NCI-H345 treated with DMSO at 0.1 percent for 48 hours (cell line): ENCODE measurements around the gene PIWIL4.
"Not testable (repeated sequence)": the region's sequence is repeated elsewhere in the genome, so short reads cannot be mapped to it uniquely, and the experiment has no call there.

Experiments used
- DNase-seq: peaks from one replicate; lab custom pipeline; 2025; ENCODE audit not compliant: unreplicated experiment; lab: John Stamatoyannopoulos, UW

Gene PIWIL4

DNA sequence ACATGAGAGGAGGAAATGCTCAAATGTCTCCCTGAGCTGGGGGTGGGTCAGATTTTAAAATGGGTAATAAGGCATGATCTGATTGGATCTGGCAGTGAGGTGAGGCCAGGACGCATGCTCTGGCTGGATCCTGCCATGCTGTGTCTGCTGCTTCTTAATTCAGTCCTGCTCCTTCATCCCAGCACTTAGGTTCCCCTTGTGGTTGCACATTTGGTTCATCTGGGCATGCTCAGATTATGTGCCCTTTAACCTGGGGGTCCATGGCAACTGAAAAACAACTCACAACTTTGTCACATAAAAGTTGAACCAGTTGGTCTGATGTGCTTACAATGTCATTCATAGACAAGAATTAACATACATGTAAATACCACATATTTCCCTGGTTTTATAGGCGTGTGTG, 67.9 kb downstream of the PIWIL4 start:
- DNase-seq, result no peak

DNA sequence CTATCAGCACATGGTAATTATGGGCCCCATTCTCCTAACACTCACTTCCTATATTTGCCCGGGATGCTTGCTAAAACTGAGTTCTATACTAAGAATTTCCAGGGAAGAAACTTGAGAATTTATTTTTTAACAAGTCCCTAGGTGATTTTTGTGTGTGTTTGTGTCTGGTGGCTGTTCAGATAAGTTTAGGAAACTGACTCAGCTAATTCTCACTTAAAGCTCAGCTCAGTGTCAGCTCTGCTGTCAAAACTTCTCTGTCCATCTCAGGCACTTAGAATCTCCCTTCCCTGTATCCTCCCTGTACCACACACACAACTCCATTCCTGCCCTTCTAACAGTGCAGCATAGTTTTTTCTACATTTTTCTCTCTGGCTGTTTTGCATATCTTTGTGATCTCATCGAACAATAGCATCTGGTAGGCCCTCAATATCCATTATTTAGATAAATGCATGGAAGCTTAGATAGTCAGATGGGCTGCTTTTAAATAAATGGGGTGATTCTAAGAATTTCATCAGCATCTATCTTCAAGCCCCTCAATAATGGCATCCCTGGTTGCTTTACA, 69.3 kb downstream of the PIWIL4 start:
- DNase-seq, result no peak

DNA sequence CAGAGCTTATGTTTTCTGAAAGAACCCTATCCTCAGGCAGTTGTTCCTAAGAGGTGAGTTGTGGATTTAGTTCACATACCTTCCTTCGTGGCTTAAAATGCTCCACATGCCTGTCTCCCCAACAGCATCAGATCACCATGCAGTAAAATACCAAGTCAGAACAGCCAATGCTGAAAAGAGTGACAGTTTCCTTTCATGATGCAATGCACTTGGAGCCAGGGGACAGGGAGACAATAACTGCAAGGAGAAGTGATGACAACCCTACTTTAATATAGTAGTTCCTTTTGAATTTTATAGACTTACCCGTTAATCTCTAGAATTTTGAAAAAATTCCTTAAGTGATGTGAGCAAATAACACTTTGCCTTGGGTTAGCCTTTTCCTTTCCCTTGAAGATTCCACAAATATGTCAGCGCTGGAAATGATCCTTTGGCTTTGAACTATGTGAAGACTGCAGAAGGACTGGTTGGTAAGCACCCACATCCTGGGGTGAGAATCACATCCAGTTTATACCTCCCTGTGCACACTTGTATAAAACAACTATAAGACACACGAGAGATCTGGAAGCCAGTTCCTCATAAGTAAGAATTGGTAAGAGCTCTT, 71.2 kb downstream of the PIWIL4 start:
- no peak for DNase-seq

DNA sequence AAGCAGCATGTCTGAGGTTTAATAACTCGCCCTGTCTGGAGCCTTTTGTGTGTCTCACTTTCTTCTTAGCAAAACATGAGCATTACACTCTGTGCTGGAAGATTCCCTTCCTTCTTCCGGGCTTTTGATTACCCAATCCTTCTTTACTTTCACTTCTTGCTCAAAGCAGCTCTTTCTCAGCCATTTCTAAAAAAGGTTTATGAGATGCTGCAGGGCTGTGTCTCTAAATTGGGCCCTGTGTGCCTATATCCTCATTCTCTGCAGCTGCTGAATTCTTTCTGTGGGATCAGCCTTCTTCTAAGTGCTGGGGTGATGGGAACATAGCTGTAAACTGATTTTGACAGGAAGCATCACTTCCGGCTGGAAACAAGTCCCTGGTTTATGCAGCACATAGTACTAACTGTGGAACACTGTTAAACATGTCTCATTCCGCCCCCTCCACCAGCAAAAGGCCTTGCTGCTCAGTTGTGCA, 71.8 kb downstream of the PIWIL4 start:
- no peak for DNase-seq

DNA sequence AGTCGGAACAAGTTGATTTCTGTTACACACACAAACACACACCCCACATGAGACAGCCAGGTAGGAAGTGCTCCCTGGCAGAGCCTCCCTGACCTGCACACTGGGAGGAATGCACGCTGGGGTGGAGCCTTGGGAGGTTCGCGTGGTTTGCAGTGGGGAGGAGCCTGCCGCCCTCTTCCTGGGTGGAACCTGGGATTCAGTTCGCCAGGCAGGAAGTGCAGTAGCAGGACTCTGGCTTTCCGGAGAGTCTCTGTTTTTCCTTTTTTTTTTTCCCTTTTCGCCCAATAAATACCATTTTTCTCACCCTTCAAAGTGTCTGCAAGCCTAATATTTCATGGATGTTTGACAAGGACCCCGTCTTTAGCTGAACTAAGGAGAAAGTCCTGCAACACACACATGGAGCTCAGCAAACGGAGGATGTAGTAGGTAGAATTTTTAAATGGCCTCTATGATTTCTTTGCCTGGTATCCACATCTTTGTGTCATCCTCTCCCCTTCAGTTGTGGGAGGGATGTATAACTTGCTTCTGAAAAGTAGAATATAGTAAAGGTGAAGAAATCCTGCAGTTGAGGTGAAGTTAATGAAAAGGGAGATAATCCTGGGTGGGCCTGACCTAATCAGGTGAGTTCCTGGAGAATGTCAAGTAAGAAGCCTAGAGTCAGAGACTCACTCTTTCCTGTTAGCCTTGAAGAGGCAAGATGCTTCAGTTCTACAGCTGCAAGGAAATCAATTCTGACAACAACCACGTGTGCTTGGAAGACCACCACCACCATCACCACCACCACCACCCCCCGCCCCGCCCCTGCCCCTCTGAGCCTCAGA, 72.9 kb downstream of the PIWIL4 start:
- DNase-seq, result no peak

DNA sequence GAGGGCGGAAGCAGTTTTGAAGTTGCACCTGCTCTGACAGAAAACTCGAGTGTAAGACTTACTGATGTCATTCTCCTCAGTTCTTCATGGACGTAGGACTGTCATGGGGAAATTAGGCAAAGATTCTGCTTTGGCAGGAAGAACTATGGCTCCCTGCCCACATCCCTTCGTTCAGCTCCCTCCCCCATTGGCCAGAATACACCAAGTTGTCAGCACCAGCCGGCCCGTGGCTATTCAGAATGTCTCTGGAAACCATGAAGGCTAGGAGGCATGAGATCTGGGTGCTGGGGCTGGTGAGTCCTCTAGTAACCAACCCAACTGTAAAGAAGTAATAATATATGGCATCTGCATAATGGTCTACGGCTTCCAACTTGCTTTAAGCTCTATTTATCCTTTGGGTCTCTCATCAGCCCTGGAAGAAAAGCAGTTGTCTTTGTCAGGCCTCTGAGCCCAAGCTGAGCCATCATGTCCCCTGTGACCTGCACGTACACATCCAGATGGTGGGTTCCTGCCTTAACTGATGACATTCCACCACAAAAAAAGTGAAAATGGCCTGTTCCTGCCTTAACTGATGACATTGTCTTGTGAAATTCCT, 74.1 kb downstream of the PIWIL4 start:
- no peak for DNase-seq

DNA sequence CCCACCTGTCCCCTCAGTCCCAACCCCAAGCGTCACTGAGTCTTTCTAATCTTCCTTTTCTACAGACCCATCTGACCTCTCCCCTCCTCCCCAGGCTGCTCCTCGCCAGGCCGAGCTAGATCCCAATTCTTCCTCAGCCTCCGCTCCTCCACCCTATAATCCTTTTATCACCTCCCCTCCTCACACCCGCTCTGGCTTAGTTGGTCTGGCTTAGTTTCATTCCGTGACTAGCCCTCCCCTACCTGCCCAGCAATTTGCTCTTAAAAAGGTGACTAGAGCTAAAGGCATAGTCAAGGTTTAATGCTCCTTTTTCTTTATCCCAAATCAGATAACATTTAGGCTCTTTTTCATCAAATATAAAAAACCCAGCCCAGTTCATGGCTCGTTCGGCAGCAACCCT, 76.0 kb downstream of the PIWIL4 start:
- DNase-seq, result not testable (repeated sequence)

DNA sequence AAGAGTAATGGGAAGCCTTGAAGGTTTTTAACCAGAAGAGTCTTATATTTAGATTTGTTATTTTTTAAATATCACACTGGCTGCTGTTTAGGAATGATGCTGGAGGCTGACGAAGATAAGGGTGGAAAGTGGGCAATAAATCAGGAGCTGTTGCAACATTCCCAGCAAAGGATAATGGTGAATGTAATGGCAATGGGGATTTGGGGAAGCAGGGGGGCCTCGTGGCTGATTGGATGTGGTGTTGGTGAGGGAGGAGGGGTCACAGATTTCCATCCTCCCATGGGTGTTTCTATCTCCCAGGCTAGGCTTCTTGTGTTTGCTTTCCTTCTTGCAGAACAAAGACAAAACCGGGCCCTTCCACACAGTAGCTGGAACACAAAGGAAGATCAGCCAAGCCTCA, 80.8 kb downstream of the PIWIL4 start:
- DNase-seq, result no peak

DNA sequence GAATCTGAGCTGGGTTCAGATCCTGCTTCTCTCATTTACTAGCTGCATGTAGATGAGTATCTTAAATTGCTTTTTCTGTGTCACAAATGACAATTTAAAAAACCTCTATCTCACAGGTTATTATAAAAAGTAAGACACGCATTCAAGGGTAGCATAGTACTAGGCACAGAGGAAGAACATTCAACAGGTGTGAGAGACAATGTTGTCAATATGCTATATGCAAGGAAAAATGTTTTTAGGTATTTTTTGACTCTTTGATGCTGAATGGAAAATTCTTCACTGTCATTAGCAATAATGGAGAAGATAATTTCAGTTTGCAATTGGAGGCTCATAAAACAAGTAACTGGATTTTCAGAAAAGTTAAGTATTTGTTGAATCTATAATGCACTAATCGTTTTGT, 81.6 kb downstream of the PIWIL4 start:
- no peak for DNase-seq

DNA sequence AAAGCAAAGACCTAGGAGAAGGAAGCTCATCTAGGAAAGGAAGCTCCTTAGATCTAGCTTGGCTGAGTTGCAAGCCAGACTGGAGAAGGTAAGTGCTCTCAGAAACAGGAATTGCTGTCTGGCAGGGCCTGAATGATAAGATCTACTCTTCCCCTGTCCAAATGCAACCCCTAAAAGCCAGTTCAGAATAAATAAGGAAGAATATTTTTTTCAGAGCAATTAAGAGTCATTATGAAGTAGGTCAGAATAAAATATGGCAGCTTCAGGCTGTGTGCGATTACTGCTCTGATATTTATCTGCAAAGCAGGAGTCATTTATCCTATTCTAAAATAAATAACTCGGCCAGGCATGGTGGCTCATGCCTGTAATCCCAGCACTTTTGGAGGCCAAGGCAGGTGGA, 82.1 kb downstream of the PIWIL4 start:
- DNase-seq, result no peak

DNA sequence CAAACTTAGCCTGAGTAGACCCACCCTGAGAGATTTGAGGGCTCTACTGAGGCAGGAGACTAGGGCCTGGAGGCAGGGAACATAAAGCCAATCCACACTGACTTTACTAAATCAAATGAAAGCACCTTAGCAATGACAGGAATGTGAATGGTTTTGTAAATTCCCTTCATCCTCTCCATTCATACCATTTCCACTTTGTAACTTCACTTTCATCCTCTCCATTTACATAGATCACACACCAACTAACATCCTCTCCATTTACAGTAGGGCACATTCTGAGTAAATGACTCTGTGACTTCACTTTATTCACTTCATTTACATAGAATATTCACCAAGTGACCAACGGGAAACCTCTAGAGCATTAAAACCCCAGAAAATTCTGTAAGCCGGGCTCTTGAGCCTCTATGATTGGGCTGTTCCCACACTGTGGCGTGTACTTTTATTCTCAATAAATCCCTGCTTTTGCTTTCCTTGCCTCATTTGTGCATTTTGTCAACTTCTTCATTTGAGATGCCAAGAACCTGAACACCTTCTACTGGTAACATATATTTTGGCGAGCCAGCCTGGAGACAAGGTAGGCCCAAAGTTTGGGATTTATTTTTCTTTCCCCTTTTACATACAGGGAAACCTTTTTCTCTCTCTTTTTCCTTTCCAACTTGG, 82.9 kb downstream of the PIWIL4 start:
- DNase-seq, result no peak

DNA sequence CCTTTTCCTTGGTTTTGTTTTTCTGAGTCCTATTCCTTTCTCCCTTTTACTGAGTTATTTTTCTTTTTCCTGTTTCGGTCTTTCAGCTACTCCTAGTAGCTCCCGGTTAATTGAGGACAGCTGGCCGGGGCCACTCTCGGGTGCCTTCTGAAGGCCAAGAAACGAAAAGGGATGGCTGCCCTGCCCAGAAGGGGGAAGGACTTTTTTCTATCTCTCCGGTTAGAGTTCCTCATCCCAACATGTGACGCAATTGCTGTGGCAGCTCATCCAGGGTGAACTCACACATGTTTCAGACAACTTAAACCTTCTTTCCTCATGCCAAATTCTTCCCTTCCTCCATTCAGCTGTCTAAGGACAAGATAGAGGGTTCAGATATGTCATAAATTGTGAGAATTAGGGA, 83.6 kb downstream of the PIWIL4 start:
- no peak for DNase-seq

DNA sequence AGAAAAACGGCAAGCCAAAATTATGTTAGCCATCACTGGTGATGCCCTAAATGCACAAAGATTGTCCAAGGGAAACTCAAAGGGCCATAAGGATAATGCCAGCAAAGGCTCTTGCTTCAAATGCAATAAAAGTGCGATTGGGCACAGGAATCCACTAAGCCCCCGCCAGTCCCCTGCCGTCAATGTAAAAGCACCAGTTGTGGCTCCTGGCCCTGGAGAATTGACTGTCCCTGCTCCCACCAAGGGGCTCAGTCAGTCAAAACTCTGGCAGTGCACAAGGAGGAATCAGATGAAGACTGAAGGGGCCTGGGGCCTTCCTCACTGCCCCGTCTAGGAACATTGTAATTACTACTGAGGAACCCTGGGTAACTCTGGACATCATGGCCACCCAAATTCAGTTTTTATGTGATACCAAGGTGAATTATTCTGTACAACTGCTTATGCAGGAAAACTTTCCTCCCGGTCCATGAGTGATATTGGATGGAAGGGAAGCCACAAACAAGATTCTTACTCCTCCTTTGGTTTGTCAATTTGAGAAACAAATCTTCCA, 85.6 kb downstream of the PIWIL4 start:
- no peak for DNase-seq

DNA sequence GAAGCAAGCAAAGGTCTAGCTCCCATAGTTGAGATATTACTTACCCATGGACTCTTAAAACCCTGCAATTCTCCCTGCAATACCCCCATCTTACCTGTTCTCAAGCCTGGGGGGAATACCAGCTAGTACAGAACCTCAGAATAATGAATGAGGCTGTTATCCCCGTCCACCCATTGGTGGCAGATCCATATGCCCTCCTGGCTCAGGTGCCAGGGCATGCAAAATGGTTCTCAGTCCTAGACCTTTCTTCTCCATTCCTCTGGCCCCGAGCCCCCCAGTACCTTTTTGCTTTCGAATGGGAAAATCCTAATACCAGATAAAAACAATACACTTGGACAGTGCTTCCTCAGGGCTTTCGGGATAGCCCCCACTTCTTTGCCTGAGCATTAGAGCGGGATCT, 86.4 kb downstream of the PIWIL4 start:
- DNase-seq, result no peak

DNA sequence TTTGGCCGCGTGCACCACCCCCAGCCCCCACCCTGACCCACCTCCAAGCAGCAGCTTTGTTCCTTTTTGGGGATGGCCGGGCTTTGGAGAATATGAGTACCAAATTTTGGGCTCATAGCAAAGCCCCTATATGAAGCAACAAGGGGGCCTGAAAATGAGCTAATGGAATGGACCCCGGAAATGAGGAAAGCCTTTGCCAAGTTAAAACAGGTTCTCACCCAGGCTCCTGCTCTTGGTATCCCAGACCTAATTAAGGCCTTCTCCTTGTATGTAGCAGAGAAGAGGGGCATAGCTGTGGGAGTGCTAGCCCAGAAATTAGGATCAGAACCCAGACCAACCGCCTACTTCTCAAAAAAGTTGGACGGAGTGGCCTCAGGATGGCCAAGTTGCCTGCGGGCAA, 87.0 kb downstream of the PIWIL4 start:
- DNase-seq, result no peak

DNA sequence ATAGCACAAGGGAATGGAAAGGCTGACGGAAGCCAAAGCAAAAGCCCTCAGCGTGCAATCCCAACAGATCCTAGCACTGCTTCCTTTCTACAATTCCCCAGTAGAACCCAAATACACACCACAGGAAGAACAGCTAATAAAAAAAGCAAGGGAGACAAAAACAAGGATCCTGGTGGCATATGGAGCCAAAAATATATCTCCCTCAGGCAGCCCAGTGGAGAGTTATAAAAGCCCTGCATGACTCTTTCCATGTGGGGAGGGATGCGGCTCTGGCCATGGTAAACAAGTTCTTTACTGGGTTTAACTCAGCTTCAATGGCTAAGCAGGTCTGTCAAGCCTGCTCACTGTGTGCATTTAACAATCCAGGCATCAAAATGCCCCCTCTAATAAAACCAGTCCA, 88.1 kb downstream of the PIWIL4 start:
- DNase-seq, result no peak

DNA sequence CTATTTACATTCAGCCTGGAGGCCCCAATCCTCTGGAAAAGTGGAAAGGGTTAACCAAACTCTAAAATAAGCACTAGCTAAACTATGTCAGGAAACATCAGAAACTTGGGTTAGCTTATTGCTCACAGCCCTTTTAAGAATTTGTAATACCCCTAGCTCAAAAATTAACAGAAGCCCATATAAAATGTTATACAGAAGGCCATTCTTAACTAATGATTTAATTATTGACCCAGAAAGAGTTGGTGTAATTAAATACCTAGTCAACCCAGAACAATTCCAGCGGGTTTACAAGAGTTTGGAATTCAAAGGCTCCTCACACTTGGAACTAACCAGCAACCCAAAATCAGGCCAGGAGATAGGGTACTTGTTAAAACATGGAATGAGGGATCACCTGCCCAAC, 88.8 kb downstream of the PIWIL4 start:
- DNase-seq, result no peak

DNA sequence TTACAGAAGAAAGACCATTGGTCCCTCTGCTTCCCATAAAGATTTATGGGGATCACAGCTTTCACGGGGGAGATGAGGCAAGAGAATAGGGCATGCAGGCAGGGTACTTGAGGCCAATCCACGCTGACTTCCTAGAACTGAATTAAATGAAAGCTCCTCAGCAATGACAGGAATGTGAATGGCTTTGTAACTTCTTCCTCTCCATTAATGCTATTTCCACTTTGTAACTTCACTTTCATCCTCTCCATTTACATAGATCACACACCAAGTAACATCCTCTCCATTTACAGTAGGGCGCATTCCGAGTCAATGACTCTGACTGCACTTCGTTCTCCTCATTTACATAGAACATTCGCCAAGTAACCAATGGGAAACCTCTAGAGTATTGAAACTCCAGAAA, 89.8 kb downstream of the PIWIL4 start:
- no peak for DNase-seq

DNA sequence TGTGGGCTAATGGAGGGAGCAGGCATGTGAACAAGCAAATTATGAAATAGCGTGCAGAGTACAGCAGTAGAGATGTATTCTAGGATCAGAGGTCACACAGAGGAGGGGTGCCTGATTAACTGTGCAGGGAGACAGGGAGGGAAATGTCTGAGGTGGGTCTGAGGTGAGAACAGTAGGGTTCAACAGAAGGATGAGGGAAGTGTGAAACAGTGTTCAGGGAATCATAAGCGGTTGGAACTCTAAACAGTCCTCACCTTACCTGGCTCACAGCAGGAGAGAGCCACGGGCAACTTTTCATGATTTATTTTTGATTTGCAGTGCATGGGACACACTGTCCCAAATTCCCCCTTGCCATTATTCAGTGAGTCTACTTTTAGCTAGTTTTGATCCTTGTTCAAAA, 90.5 kb downstream of the PIWIL4 start:
- DNase-seq, result no peak

DNA sequence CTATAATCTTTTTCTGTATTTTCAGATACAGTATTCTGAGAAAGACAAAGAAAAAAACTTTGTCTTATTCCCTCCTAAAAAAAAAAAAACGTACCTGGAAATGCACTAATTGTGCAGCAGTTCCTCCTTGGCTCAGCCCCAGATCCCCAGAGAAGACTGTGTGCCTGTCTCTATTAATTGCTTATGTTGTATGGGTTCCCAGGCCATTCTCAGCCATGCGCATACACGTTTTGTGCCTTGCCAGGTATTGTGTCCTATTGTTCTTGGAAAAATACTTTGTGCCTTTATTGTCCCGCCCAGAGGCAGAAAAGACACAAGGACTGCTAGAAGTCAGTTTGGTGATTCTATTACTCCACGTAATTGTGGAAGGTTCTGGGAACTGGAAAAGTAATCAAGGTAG, 91.2 kb downstream of the PIWIL4 start:
- peak; percentile 3 for DNase-seq

DNA sequence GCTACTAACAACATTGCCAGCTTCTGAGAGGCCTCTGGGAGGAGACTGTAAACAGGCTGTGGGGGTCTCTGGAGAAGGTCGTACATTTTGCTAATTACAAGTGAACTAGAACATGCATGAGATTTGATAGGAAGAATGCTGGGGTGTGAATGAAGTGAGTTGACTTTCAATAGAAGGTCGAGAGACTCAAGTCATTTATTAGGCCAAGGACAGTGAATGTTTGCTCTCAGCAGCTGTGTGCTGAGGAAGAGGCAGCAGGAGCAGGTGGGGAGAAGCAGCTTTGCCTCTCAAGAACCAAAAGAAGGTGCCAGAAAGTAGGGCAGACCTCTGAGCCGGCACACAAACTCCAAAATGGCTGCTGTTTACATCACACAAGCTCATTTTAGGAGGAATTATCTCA, 91.7 kb downstream of the PIWIL4 start:
- DNase-seq, result no peak
